Measurements from ENCODE around the gene CELF4.
"Not testable (repeated sequence)": the region's sequence is repeated elsewhere in the genome, so short reads cannot be mapped to it uniquely, and the experiment has no call there.

Gene CELF4

DNA sequence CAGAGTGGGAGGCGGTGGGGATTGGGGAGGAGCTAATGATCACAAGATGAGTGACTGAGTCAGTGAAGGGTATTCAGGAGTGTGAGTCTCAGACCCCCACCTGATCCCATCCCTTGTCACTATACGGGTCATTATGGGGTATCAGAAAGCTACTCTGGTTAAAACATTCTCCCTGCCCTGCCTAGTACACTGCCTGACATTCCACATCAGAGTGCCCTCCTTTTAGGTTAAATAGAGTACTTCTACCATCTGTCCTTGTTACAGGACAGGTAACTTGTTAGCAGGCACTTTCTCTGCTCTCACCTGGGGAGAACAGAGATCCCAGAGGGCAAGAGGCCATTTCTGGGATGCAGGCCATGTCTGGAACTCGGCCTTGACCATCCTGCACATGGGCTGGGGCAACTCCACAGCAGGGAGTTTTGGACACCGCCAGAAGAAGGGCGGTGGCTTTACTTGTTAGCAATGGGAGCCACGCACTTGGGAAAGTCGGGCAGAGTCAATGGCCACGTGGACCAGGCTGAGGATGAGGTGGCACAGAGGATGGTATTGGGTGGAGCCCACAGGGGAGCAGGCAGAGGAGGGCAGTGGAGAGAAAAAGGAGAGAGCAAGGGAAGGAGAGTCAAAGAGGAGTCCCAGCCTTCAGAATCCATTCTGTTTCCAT lies 98.5 kb downstream of the CELF4 start:
- no peak for DNase-seq (ENCODE audit: low read depth in 2 of 2)

- DNase-seq (ENCODE audit: low read depth in 2 of 2): no peak
Observed at GRCh38 chr18:37465958-37466357, 99.6 kb downstream of the CELF4 start.

GRCh38 chr18:37464257-37464656 lies 101.3 kb downstream of the CELF4 start:
- DNase-seq (ENCODE audit: low read depth in 2 of 2): no peak

GRCh38 chr18:37461329-37461728 lies 104.3 kb downstream of the CELF4 start:
- not testable (repeated sequence) for DNase-seq (ENCODE audit: low read depth in 2 of 2)

GRCh38 chr18:37460604-37461003 lies 105.0 kb downstream of the CELF4 start:
- DNase-seq (ENCODE audit: low read depth in 2 of 2): no peak

DNA sequence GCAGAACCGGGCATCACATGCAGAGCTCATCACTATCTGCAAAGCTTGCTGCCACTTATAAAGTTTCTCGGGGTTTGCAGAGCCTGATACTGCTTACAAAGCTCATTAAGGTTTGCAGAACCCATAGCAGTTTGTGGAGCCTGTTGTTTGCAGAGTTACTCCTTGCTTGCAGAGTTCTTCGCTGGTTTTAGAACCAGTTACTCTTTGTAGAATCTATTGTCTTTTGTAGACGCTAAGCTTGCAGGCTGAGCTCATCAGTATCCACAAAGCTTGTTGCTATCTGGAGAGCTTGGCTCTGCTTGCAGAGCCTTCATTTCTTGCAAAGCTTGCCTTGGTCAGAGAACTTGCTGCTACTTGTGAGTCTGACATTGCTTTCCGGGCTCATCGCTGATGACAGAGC lies 106.9 kb downstream of the CELF4 start:
- DNase-seq (ENCODE audit: low read depth in 2 of 2): no peak

DNA sequence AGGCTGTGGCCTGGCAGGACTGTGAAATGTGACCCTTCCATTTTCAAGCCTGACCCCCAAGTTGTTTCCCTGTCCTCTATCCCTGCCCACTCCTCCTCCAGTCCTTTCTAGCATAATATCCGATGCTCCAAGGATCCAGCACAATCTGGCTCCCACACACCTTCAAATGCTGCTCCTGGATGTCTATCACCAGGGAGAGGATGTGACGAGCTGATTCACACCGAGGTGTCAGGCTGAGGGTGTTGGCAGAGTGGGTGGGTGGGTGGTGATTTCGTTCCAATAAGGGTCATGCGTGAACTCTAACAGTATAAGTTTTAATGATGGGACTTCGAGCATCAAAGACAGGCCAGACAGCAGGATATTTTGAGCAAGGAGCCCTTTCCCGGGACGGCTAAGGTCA lies 107.8 kb downstream of the CELF4 start:
- no peak for DNase-seq (ENCODE audit: low read depth in 2 of 2)

GRCh38 chr18:37457341-37457740 lies 108.3 kb downstream of the CELF4 start:
- no peak for DNase-seq (ENCODE audit: low read depth in 2 of 2)

DNA sequence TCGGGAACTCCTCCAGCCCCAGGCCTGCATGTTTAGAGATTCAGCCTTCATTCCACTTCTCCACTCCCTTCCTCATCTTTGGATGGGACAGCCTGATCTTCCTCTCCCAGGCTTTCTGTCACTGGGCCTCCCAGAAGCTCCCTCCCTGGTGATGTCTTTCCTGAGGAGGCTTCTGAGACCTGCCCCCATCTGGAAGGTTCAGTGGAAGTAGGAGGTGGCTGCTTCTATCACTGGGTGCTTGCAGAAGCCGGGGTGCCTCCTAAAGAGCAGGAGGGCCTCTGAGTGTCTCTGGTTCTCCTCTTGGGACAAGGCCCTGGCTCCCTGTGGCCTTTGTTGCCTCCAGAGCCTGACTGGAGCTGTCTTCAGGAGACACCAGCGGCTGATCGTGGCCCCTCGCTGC lies 108.7 kb downstream of the CELF4 start:
- no peak for DNase-seq (ENCODE audit: low read depth in 2 of 2)

DNA sequence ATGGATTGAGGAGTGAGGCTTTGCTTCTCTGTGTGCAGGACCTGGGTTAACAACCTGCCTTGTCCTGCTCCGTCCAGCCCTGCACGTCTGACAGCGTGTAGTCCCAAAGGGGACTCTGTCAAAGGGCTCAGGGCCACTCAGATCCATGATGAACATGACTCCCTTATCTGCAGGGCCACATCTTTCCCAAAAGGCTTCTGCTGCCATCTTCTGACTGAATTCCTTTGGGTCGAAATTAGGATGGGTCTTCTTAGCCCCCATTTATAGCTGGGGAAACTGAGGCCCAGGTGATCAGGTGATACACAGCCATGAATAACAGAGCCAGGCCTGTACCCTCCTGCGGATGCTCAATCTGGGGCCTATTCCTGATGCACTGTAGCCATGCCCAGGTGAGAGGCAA lies 109.2 kb downstream of the CELF4 start:
- no peak for DNase-seq (ENCODE audit: low read depth in 2 of 2)

- DNase-seq (ENCODE audit: low read depth in 2 of 2): no peak
Observed at GRCh38 chr18:37453752-37454151, 111.8 kb downstream of the CELF4 start.

GRCh38 chr18:37452682-37453385 lies 112.8 kb downstream of the CELF4 start:
- DNase-seq (ENCODE audit: low read depth in 2 of 2): no peak

- no peak for DNase-seq (ENCODE audit: low read depth in 2 of 2)
Observed at GRCh38 chr18:37452015-37452414, 113.6 kb downstream of the CELF4 start.

DNA sequence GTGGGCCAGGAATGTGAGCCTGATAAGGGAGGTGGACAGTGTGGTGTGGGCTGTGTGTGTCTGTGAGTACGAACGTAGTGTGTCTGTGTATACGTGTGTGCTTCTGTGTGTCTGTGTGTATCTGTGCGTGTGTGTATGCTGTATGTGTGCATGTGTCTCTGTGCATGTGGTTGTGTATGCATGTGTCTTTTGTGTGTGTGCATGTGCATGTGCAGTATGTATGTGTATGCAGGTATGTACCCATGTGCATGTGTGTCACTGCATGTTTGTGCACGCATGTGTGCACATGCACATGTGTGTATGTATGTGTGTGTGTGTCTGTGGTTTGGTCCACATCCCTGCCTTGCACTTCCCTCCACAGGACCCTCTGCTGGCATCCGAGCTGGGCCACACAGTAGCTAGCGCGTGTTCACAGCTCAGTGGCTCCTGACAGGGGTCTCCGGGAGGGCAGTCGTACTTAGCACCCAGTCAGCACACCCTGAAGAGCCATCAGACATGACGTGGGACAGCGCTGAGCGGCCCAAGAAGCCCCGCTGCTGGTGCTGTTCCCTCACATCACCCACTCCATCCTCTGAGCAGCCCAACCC lies 114.3 kb downstream of the CELF4 start:
- no peak for DNase-seq (ENCODE audit: low read depth in 2 of 2)

DNA sequence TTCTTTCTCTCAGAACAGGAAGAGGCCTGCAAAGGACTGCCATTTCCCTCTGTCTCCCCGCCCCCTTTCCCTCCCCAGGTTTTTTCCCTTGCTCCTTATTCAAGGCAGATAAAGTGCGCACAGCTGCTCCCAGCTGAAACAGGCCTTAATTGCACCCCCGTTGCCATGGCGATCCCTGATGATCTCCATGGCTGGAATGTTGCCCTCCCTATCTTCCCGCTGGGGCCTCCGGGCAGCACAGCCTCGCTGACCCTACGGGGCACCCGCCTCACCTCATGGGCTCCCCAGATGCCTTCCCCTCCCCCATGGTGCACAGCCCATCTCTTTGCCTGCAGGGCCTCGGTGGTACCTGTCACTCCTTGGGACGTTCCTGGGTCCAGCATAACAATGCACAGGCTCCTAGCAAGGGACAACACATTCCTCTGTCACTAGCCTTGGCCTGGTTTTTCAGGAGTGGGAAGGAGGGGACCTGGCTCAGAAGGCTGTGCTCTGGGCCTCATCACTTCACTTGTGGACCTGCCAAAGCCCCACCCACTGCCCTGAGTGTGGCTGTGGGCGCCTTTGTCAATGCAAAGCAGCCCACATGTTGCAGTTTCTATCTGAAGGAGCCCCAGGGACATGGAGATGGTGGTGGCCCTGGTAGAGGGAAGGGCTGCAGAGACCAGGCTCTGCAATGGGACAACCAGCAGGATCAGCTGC lies 115.0 kb downstream of the CELF4 start:
- DNase-seq (ENCODE audit: low read depth in 2 of 2): no peak

- DNase-seq (ENCODE audit: low read depth in 2 of 2): no peak
Observed at GRCh38 chr18:37449618-37450017, 116.0 kb downstream of the CELF4 start.

- no peak for DNase-seq (ENCODE audit: low read depth in 2 of 2)
Observed at GRCh38 chr18:37448946-37449345, 116.7 kb downstream of the CELF4 start.

- DNase-seq (ENCODE audit: low read depth in 2 of 2): no peak
Observed at GRCh38 chr18:37447962-37448888, 117.4 kb downstream of the CELF4 start.

DNA sequence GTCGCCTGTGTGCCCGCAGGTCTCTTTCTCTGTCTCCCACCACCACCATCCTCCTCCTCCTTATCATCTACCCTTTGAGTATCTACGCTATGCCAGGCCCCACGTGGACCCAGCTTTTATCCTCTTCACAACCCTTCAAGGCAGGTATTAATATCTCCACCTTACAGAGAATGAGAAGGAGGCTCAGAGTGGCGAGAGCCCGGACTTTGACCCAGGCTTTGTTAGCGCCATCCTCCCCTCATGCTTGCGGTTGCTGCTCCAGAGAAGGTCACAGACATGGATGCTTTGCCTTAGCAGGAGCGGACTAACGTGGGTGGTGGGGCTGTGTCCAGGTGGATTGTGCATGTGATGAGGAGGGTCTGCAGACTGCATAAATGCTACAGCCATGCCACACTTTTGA lies 119.8 kb downstream of the CELF4 start:
- DNase-seq (ENCODE audit: low read depth in 2 of 2): no peak

- DNase-seq (ENCODE audit: low read depth in 2 of 2): no peak
Observed at GRCh38 chr18:37445368-37445767, 120.2 kb downstream of the CELF4 start.

DNA sequence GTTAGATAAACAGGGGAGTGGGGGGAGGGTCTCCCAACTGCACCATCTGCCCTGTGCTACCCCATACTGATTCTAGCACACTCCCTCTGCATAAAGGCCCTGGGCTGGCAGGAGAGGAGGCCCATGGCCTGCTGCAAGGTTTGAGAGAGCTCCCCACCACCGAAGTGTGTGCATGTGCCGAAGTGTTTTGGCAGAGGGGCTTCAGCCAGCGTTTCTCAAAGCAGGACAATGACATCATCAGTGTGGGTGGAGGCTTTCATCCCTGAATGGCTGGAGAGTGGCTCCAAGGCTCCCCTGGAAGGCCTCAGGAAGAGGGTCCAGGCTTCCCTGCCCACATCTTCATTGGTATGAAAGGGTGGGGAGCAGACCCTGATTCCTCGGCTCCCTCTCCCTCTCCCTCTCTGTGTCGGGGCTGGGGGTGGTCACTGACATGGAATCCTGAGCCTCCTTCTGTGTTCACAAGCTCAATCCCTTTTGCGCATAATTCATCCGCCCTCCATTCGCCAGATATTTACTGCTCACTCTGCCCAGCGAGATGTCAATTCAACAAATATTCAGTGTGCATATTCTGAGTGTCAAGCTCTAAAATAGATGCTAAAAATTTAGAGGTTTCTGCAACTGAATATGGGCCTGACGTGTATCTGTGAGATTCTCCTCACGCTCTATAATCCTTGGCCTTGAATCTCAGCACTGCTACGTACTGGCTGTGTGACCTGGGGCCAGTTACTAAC lies 122.1 kb downstream of the CELF4 start:
- no peak for DNase-seq (ENCODE audit: low read depth in 2 of 2)

Measured in stimulated activated CD4-positive, alpha-beta T cell treated with anti-CD3 and anti-CD28 coated beads, Interleukin-1b, Interleukin-23, amount 100 ng/mL, for 1 hour (primary cell).